NOMO-1 (cell line): ENCODE results near the gene PLSCR1.
"Not testable (repeated sequence)": the region's sequence is repeated elsewhere in the genome, so short reads cannot be mapped to it uniquely, and the experiment has no call there.

Experiments
- DNase-seq, 2 experiments: peaks; one replicate each; lab custom pipeline; 2025; ENCODE audit not compliant: unreplicated experiment in 2 of 2; lab: John Stamatoyannopoulos, UW

Gene PLSCR1

DNA sequence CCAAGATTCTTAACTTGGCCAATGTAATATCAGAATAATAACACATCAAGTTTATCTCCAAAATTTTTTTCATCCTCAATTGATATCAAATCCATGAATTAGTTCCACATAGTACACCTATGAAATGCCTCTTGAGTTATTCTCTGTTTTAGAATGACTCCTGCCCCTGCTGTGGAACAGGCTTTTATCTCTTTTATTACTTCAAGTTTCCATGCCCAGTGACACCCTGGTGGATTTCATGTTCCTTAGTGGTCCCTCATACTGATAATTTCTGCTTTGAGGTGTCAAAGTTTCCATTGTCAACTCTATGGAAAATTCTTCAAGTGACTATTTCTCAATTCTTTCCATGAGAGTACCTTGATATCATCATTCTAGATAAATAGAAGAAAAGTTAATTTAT, 24.6 kb downstream of the PLSCR1 start:
- no peak for DNase-seq

DNA sequence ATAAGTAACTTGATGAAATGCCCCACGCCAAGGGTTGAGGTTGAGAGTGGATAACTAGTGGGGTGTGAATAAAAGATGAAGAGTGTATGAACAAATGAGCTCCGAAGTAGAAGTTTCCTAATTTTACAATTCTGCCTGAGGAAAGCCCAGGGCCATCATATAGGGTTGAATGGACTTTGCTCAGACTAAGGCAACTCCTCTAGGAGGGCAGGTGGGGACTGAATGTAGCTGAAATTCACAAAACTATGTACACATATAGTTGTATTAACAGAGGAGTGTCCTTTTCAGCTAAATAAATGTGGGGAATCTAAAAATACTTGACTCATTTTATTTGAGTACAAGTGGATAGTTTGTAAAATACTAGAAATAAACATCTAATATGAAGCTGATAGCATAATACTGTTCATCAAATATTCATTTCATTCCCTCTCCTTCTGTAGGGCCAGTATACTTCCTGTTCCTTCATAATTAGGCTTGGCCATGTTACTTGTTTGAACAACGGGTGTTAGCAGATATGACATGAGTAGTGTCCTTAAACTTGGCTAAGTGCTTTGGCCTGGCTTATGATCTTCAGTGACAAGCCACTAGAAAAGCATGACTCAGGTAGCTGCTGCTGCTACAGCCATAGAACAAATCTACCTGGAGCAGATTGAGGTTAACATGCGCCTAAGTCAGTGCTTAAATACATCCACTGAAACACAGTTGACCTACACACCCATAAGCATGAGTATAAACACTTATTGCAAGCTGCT, 26.5 kb downstream of the PLSCR1 start:
- no peak for DNase-seq

DNA sequence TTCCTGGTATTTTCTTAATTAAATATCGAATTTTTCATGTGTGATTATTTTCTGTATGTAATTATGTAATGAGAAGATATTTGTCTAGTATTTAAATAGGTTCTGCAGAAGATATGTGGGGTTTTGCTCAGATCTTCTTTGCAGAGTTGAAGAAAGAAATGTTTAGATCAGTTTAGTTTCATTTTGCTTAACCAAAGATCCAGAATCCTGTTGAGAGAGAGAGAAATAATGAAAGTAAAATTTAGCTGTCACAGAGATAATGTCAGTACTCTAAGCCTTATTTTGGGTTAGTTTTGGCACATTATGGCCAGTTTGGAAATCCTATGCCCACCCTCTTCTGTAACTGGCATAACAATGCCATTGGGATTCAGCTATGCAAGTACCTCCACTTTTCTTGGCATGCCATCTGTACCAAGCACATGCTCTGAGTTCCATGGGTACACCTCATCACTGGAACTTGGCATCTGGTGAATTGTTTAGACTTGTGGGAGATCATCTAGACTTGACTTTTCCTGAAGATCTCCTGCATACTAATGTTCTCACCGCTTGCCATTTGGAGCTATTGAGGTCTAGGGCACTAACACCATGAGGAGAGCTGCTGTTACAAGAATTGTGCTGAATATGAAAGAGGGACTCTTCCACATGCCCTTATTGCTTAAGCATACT, 30.9 kb downstream of the PLSCR1 start:
- no peak for DNase-seq

DNA sequence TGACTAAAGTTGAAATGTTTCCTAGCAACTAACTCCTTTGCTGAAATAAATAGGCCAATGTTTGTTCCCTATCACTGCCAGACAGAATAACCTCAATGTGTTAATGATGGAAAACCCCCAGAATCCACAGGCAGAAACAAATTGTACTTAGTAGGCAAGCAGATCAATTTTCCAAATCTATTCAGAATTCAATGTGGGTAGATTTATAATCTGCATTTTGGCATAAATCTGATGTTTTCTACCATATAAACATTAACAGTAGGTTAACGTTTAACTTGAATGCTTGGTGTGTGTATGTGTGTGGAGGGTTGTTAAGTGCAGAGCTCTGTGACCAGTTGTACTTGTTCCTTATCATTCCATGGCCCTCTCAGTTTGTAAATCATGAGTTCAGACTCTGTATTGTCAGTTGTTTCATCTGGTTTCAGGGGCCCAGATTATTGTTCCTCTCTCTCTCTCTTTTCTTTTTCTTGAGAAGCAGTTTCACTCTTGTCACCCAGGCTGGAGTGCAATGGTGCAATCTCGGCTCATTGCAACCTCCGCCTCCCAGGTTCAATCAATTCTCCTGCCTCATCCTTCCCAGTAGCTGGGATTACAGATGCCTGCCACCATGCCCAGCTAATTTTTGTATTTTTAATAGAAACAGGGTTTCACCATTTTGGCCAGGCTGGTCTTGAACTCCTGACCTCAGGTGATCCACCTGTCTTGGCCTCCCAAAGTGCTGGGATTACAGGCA, 32.8 kb downstream of the PLSCR1 start:
- DNase-seq, result no peak

DNA sequence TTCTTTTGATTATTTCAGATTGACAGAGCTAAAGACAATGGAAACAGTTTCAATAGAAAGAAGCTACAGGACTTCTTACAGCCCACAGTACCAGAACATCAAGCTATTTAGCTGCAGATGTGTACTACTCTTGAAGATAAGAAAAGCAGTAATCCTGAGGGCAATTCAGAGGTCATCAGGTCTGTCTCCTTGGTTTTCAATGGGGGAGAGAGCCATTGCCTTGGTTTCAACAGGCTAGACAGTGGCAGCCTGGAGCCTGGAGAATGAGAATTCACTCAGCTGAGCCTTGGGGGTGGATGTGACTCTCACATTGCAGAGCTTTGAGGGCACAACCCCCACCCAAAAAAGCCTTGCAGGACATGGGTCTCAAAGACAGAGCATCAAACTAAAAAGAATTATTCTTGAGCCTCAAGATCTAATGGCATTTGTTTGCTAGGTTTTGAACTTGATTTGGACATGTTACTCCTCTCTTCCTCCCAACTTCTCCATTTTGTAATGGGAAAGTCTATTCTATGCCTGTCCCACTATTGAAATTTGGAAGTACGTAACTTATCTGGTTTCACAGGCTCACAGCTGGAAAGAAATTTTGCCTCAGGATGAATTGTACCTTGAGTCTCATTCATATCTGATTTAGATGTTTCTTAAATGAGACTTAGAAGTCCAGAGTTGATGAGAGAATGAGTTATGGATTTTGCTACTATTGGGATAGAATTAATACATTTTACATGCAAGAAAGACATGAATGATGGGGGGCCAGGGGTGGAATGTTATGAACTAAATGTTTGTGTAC, 36.9 kb downstream of the PLSCR1 start:
- DNase-seq, result no peak

DNA sequence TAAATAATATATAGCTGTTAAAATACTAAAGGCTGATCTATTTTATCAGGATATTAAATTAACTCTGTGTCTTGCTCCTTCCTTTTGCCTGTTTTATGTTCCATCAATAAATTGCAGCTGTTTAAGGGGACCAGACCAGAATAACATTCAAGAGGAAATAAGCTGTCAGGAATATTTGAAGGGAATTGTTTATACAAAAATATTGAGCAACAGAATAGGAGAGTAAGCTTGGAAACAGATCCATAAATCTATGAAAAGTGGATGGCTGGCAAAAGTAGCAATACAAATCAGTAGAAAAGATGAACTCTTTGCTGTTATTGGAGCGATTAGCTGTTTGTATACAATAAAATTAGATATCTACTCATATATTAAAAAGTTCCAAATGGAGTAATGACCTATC, 38.9 kb downstream of the PLSCR1 start:
- no peak for DNase-seq

DNA sequence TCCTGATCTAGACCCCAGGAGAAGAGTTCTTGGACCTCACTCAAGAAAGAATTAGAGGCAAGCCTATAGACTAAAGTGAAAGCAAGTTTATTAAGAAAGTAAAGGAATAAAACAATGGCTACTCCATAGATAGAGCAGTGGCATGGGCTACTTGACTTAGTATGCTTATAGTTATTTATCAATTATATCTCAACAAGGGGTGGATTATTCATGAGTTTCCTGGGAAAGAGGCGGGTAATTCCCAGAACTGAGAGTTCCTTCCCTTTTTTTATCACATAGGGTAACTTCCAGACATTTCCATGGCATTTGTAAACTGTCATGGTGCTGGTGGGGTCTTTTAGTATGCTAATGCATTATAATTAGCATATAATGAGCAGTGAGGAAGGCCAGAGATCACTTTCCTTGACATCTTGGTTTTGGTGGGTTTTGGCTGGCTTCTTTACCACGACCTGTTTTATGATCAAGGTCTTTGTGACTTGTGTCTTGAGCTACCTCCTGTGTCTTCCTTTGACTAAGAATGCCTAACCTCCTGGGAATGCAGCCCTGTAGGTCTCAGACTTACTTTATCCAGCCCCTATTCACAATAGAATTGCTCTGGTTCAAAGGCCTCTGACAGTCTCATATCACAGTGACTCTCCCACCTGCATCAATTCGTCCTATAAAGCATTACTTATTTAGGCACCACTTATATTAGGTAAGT, 39.8 kb downstream of the PLSCR1 start:
- DNase-seq, result no peak

DNA sequence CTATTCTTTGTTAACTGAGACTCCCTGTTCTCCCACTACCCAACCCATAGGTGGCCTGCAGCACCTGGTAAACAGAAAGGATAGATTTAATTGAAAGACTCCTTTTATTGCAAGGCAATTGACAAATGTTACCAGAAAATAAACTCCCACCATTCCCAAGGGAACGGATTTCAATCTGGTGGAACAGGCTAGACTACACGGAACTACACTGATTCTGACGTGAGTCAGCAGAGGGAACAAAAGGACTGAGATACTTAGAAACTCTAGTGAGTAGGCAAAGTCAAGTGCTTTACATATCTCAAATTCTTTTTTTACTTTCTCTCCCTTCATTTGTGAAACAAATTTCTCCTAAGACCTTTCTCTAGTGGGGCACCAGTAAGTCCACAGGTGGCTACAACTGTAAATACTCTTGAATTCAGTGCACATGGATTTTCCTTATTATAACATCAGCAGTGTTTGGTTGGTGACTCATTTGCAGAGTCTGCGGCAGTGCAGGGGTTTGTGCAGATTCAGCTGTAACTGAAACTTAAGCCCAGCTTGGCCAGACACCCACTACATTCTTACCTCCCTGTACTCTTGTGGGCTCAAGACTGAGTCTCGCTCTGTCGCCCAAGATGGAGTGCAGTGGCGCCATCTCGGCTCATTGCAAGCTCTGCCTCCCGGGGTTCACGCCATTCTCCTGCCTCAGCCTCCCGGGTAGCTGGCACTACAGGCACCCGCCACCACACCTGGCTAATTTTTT, 40.8 kb downstream of the PLSCR1 start:
- no peak for DNase-seq

DNA sequence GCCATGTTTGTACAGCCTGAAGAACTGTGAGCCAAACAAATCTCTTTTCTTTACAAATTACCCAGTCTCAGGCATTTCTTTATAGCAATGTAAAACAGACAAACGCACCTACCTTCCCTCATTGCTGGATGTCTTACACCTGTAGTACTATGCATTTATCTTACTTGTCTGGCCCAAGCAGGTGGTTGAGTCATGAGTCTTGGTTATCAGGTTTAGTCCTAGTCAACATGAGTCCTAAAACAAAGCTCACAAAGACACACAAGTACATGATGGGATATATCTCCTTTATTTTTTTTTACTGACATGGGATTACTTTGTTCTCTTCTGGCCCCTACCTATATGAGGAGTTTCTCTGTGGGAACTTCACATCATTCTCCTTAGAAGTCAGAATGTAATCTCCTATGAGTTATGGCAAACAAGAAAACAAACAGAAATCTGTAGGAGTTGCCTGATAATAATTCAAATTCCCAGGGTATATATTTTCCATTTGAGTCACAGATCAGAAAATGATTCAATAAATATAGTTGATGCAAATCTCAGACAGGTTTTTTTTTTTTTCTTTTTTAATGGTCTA, 41.4 kb downstream of the PLSCR1 start:
- DNase-seq, result no peak

DNA sequence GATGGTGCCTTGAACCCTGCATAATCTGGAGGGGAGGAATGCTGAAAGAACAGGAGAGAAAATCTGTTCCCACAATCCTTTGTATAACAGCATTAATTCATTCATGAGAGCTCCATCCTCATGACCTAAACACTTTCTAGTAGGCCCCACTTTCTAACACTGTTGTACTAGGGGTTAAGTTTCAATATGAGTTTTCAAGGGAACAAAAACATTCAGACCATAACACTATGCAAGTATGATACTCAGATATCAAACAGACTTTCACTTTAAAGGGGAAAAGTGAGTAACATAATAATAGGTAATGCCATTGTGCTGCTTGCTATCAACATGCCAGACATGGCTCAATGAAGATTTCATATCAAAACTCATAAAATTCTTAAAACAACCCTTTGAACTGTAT, 42.7 kb downstream of the PLSCR1 start:
- DNase-seq, result no peak

DNA sequence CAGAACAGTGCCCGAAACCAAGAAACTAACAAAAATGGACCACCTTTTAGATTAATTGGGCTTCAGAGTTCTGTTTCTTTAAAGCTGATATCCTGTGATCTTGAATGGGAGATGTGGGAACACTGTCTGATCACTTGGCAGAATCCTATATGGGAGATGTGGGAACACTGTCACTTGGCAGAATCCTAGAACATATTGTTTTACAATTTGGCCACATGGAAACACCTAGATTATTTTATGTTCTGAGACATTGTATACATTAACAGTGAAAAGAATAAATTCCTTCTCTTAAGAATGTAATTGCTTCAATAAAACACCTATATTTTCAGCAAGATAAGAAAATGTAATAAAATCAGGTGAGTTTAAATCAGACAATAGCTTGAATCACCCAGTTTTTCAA, 44.7 kb downstream of the PLSCR1 start:
- no peak for DNase-seq

DNA sequence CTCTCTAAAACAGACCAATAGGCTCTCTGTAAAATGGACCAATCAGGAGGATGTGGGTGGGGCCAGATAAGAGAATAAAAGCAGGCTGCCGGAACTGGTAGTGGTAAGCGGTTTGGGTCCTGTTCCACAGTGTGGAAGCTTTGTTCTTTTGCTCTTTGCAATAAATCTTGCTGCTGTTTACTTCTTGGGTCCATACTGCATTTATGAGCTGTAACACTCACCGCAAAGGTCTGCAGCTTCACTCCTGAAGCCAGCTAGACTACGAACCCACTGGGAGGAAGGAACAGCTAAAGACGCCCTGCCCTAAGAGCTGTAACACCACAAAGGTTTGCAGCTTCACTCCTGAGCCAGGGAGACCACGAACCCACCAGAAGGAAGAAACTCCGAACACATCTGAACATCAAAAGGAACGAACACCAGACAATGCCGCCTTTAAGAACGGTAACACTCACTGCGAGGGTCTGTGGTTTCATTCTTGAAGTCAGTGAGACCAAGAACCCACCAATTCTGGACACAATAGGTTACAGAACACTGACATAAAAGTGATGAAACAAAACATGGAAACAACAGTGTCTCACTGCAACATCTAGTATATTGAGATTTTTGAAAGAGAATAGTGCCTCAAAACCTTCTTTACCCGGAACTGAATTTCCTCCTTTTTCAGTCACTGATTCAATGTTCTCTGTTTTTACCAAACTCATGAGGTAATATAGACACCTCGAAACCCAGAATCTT, 46.2 kb downstream of the PLSCR1 start:
- DNase-seq, result no peak

DNA sequence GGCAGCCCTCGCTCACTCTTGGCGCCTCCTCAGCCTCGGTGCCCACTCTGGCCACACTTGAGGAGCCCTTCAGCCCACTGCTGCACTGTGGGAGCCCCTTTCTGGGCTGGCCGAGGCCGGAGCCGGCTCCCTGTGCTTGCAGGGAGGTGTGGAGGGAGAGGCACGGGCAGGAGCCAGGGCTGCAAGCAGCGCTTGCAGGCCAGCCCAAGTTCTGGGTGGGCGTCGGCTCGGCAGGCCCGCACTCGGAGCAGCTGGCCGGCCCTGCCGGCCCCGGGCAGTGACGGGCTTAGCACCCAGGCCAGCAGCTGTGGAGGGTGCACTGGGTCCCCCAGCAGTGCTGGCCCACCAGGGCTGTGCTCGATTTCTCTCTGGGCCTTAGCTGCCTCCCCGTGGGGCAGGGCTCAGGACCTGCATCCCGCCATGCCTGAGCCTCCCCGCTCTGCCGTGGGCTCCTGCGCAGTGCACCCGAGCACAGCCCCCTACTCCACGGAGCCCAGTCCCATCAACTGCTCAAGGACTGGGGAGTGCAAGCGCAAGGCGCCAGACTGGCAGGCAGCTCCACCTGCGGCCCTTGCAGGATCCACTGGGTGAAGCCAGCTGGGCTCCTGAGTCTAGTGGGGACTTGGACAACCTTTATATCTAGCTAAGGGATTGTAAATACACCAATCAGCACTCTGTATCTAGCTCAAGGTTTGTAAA, 47.1 kb downstream of the PLSCR1 start:
- DNase-seq, result not testable (repeated sequence)

DNA sequence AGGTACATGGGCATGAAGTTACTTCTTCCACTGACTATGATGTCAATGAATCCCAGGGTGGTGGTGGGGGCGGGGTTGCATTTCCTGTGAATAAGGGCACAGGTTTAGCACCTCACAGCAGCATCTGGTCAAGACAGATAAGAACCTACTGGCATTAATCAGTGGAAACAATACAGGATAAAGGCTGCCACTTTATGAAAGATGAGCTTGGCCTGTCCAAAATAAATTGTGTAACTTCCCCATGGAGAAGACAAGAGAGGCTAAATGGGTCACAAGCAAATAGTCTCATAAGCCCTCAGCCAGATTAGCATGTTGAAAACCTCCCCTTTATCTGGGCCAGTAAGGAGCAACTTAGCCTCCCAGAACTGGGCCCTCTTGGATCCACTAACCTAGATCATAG, 47.7 kb downstream of the PLSCR1 start:
- no peak for DNase-seq

DNA sequence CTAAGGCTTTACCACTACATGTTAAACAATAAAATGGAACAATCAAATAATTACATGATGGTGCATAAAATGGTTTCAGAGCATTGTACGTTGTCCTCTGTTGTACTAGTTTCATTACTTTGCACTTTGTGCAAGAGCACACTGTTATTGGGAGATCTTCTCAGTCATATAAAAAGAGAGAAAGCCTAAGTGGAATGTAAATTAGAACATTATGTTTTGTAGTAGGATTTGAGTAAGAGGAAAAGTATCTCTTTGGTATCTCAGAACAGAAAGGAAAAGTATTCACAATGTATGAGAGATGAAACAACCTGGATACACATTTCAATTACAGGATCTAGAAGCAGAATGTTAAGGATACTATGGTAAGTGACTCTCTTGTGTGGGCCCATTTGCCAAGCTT, 48.2 kb downstream of the PLSCR1 start:
- DNase-seq, result no peak

DNA sequence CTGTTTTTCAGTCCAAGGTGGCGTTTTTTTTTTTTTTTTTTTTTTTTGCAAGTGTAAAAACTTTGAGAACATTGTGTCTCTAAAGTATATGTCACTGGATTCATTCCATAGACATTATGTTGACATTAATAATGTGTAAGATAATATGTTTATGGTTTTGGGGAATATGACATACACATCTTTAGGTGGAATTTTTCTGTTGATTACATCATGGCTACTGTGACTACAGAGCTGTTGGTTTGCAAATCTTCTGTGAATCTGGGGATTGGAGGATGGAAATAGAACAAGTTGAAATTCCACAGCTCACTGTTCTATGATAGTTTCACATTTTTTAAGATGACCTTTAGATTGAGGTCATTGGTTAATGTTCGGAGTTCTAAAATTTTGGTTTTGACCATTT, 50.6 kb downstream of the PLSCR1 start:
- no peak for DNase-seq

DNA sequence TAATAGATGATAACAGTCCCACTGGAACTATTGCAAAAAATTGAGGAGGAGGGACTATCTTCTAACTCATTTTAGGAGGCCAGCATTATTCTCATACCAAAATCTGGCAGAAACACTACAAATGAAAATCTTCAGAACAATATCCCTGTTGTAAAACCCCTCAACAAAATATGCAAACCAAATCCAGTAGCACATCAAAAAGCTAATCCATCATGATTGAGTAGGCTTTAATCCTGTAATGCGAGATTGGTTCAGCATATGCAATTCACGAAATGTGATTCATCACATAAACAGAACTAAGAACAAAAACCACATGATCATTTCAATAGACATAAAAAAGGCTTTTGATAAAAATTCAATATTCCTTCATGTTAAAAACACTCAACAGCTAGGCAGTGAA, 51.2 kb downstream of the PLSCR1 start:
- no peak for DNase-seq

DNA sequence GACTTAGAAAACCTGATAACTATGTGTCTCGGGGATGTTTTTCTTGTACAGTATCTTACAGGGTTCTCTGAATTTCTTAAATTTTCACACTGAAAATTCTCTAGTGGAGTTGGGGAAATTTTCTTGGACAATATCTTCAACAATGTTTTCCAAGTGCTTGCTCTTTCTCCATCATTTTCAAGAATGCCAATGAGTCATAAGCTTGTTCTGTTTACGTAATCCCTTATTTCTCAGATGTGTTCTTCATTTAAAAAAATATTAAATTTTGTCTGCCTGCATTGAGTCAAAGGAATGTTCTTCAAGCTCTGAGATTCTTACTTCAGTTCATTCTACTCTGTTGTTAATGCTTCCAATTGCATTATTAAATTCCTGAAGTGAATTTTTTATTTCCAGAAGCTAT, 53.1 kb downstream of the PLSCR1 start:
- no peak for DNase-seq
